ENCODE measurements around the gene TTC24. TPM values are rescaled to one million over a fixed set of nuclear protein-coding genes. Genes with fewer than 3 reads are reported as not detected.

TTC24 gene
- 4.6 and 5.4 TPM in 2 replicates for total RNA-seq

- Mint-ChIP-seq H3K36me3 (ENCODE audit: low read depth) (no peaks in the 10 kb centered on the region), H3K4me3 (no peak within 1 kb of the TSS), H3K27ac (no peak within 1 kb of the TSS), H3K9me3 (no peaks in the 10 kb centered on the region), H3K27me3 (peaks cover 8% of the 10 kb centered on the region), H3K4me1 (peaks cover 13% of the 10 kb centered on the region)
- no peak for DNase-seq
- intact Hi-C loops (cut with micrococcal nuclease) = no loop called here
Observed at GRCh38 chr1:156579472-156579871, at the start of gene TTC24. TSS of gene TTC24 (plus strand) at chr1:156579723. CDS start at chr1:156581365, 1,642 bp downstream.

- peaks cover 16% of the 10 kb centered on the region for H3K4me1 Mint-ChIP-seq
- H3K4me3 Mint-ChIP-seq = no peak overlapping the region
- no peak for DNase-seq
- intact Hi-C loops (cut with micrococcal nuclease) = no loop called here
- peaks cover 12% of the 10 kb centered on the region for H3K36me3 Mint-ChIP-seq (ENCODE audit: low read depth)
- no peaks in the 10 kb centered on the region for H3K9me3 Mint-ChIP-seq
- no peaks in the 10 kb centered on the region for H3K27me3 Mint-ChIP-seq
- H3K27ac Mint-ChIP-seq = no peak overlapping the region
Observed at GRCh38 chr1:156530006-156530405, 49.5 kb upstream of the TTC24 start.

- Mint-ChIP-seq H3K9me3 (no peaks in the 10 kb centered on the region), H3K4me3 (no peak overlapping the region), H3K27ac (no peak overlapping the region), H3K27me3 (no peaks in the 10 kb centered on the region), H3K4me1 (peaks cover 9% of the 10 kb centered on the region), H3K36me3 (ENCODE audit: low read depth) (peaks cover 5% of the 10 kb centered on the region)
- intact Hi-C loops (cut with micrococcal nuclease) = no loop called here
- no peak for DNase-seq
Observed at GRCh38 chr1:156532374-156532773, 47.1 kb upstream of the TTC24 start.

- Mint-ChIP-seq H3K27me3 (no peaks in the 10 kb centered on the region), H3K4me1 (peaks cover under 1% of the 10 kb centered on the region), H3K27ac (no peak overlapping the region), H3K36me3 (ENCODE audit: low read depth) (peaks cover 9% of the 10 kb centered on the region), H3K9me3 (no peaks in the 10 kb centered on the region), H3K4me3 (no peak overlapping the region)
- DNase-seq = no peak
- intact Hi-C loops (cut with micrococcal nuclease) = no loop called here
Observed at GRCh38 chr1:156533568-156534220, 45.8 kb upstream of the TTC24 start.

- DNase-seq = no peak
- peaks cover 15% of the 10 kb centered on the region for H3K36me3 Mint-ChIP-seq (ENCODE audit: low read depth)
- peaks cover 2% of the 10 kb centered on the region for H3K4me1 Mint-ChIP-seq
- no peaks in the 10 kb centered on the region for H3K27me3 Mint-ChIP-seq
- H3K4me3 Mint-ChIP-seq = no peak overlapping the region
- H3K27ac Mint-ChIP-seq = no peak overlapping the region
- H3K9me3 Mint-ChIP-seq = no peaks in the 10 kb centered on the region
- intact Hi-C loops (cut with micrococcal nuclease) = loop anchor here (5.0 kb wide), 1 partner anchor 38 kb away; the partner anchor contains the start of gene IQGAP3
Observed at GRCh38 chr1:156534424-156535060, 45.0 kb upstream of the TTC24 start.

GRCh38 chr1:156537027-156537426 lies 42.5 kb upstream of the TTC24 start:
- H3K4me1 Mint-ChIP-seq = peaks cover 2% of the 10 kb centered on the region
- H3K9me3 Mint-ChIP-seq = no peaks in the 10 kb centered on the region
- peaks cover 20% of the 10 kb centered on the region for H3K36me3 Mint-ChIP-seq (ENCODE audit: low read depth)
- DNase-seq = no peak
- H3K27ac Mint-ChIP-seq = no peak overlapping the region
- intact Hi-C loops (cut with micrococcal nuclease) = loop anchor here (5.0 kb wide), 1 partner anchor 35 kb away; the partner anchor contains the start of gene IQGAP3
- H3K27me3 Mint-ChIP-seq = no peaks in the 10 kb centered on the region
- no peak overlapping the region for H3K4me3 Mint-ChIP-seq

- no peak for DNase-seq
- Mint-ChIP-seq H3K27me3 (no peaks in the 10 kb centered on the region), H3K4me3 (no peak overlapping the region), H3K27ac (no peak overlapping the region), H3K9me3 (no peaks in the 10 kb centered on the region), H3K4me1 (peaks cover 2% of the 10 kb centered on the region), H3K36me3 (ENCODE audit: low read depth) (peaks cover 17% of the 10 kb centered on the region)
- intact Hi-C loops (cut with micrococcal nuclease) = loop anchor here (5.0 kb wide), 1 partner anchor 33 kb away; the partner anchor contains the start of gene IQGAP3
Observed at GRCh38 chr1:156538711-156539440, 40.6 kb upstream of the TTC24 start.

GRCh38 chr1:156539818-156540355 lies 39.6 kb upstream of the TTC24 start:
- DNase-seq = no peak
- H3K27me3 Mint-ChIP-seq = no peaks in the 10 kb centered on the region
- intact Hi-C loops (cut with micrococcal nuclease) = loop anchor here (1.0 to 5.0 kb wide), 2 partner anchors 9 to 32 kb away; partner anchors contain the start of gene IQGAP3
- H3K27ac Mint-ChIP-seq = no peak overlapping the region
- H3K36me3 Mint-ChIP-seq (ENCODE audit: low read depth) = peaks cover 19% of the 10 kb centered on the region
- H3K9me3 Mint-ChIP-seq = no peaks in the 10 kb centered on the region
- H3K4me3 Mint-ChIP-seq = no peak overlapping the region
- H3K4me1 Mint-ChIP-seq = peaks cover 7% of the 10 kb centered on the region

GRCh38 chr1:156540955-156541354 lies 38.6 kb upstream of the TTC24 start:
- peaks cover 17% of the 10 kb centered on the region for H3K36me3 Mint-ChIP-seq (ENCODE audit: low read depth)
- no peaks in the 10 kb centered on the region for H3K9me3 Mint-ChIP-seq
- intact Hi-C loops (cut with micrococcal nuclease) = loop anchor here (1.0 kb wide), 1 partner anchor 10 kb away; no protein-coding TSS in a partner anchor
- DNase-seq = no peak
- no peak overlapping the region for H3K27ac Mint-ChIP-seq
- H3K4me3 Mint-ChIP-seq = no peak overlapping the region
- H3K4me1 Mint-ChIP-seq = peaks cover 9% of the 10 kb centered on the region
- H3K27me3 Mint-ChIP-seq = no peaks in the 10 kb centered on the region

GRCh38 chr1:156543066-156543465 lies 36.5 kb upstream of the TTC24 start:
- intact Hi-C loops (cut with micrococcal nuclease) = no loop called here
- Mint-ChIP-seq H3K4me1 (peaks cover 9% of the 10 kb centered on the region), H3K27ac (no peak overlapping the region), H3K9me3 (no peaks in the 10 kb centered on the region), H3K36me3 (ENCODE audit: low read depth) (peaks cover 23% of the 10 kb centered on the region), H3K4me3 (no peak overlapping the region), H3K27me3 (no peaks in the 10 kb centered on the region)
- no peak for DNase-seq

GRCh38 chr1:156544592-156545102 lies 34.9 kb upstream of the TTC24 start:
- Mint-ChIP-seq H3K9me3 (no peaks in the 10 kb centered on the region), H3K36me3 (ENCODE audit: low read depth) (peaks cover 13% of the 10 kb centered on the region), H3K4me1 (peaks cover 7% of the 10 kb centered on the region), H3K27ac (no peak overlapping the region), H3K27me3 (no peaks in the 10 kb centered on the region), H3K4me3 (no peak overlapping the region)
- intact Hi-C loops (cut with micrococcal nuclease) = no loop called here
- no peak for DNase-seq

GRCh38 chr1:156546267-156546666 lies 33.3 kb upstream of the TTC24 start:
- Mint-ChIP-seq H3K4me1 (peaks cover 7% of the 10 kb centered on the region), H3K27me3 (no peaks in the 10 kb centered on the region), H3K27ac (no peak overlapping the region), H3K4me3 (no peak overlapping the region), H3K9me3 (no peaks in the 10 kb centered on the region), H3K36me3 (ENCODE audit: low read depth) (peaks cover 12% of the 10 kb centered on the region)
- DNase-seq = no peak
- intact Hi-C loops (cut with micrococcal nuclease) = no loop called here

- Mint-ChIP-seq H3K4me3 (no peak overlapping the region), H3K9me3 (no peaks in the 10 kb centered on the region), H3K36me3 (ENCODE audit: low read depth) (peaks cover 13% of the 10 kb centered on the region), H3K27ac (no peak overlapping the region), H3K27me3 (no peaks in the 10 kb centered on the region), H3K4me1 (peaks cover 7% of the 10 kb centered on the region)
- intact Hi-C loops (cut with micrococcal nuclease) = no loop called here
- DNase-seq = no peak
Observed at GRCh38 chr1:156547434-156547833, 32.1 kb upstream of the TTC24 start.

Measured in activated CD4-positive, alpha-beta T cell treated with anti-CD3 and anti-CD28 coated beads, Interleukin-2, amount 10 ng/mL, durations not matched to agents 24 days and 14 days (primary cell).